HepG2 (cell line): ENCODE measurements around the gene MOV10L1. TPM values are rescaled to one million over a fixed set of nuclear protein-coding genes. Genes with fewer than 3 reads are reported as not detected.

Experiments
- AGO2 ChIP-seq: fragments of 200-400 bp; formaldehyde crosslinking; optimal IDR thresholded peaks from 2 replicates; pipeline ENCODE3; 2017; ENCODE audit warnings: mild to moderate bottlenecking, low read depth, low read length, moderate library complexity
- ATAD3A ChIP-seq: sonication (generic); formaldehyde crosslinking; IDR thresholded peaks from 2 replicates; pipeline ENCODE4 v1.4.0; 2020; ENCODE audit warnings: missing genetic modification reagents
- BCL6 ChIP-seq: IDR thresholded peaks from 2 replicates; pipeline ENCODE4 v1.6.1; 2016; ENCODE audit warnings: missing genetic modification reagents, missing compliant biosample characterization
- FOXA1 ChIP-seq, 2 experiments: fragments of 450-650 bp in 1 of 2; sonication (generic) in 1 of 2; formaldehyde crosslinking in 1 of 2; IDR thresholded peaks; 2 replicates each; pipeline versions ENCODE4 v1.4.0 to v1.6.1; 2016 to 2020; ENCODE audit warnings: missing genetic modification reagents in 1 of 2
- FOXA3 ChIP-seq: IDR thresholded peaks from 2 replicates; pipeline ENCODE4 v1.6.1; 2016; ENCODE audit warnings: missing genetic modification reagents, missing compliant biosample characterization
- FOXK1 ChIP-seq: sonication (generic); formaldehyde crosslinking; IDR thresholded peaks from 2 replicates; pipeline ENCODE4 v1.4.0; 2020; ENCODE audit warnings: low read depth, missing genetic modification reagents, borderline replicate concordance
- FOXK2 ChIP-seq: fragments of 450-650 bp; IDR thresholded peaks from 2 replicates; pipeline ENCODE4 v1.6.1; 2016
- HDAC6 ChIP-seq: fragments of 200-600 bp; sonication (generic); IDR thresholded peaks from 2 replicates; pipeline ENCODE4 v1.7.0; 2017; ENCODE audit warnings: mild to moderate bottlenecking, antibody characterized with exemption, low read length, low read depth
- HOXD1 ChIP-seq: sonication (generic); formaldehyde crosslinking; IDR thresholded peaks from 2 replicates; pipeline ENCODE4 v1.5.0; 2020; ENCODE audit warnings: missing genetic modification reagents
- KAT2B ChIP-seq: fragments of 150-350 bp; IDR thresholded peaks from 2 replicates; pipeline ENCODE4 v1.6.1; 2014; ENCODE audit warnings: low read depth, low read length, borderline replicate concordance
- LCORL ChIP-seq, 2 experiments: fragments of 450-650 bp in 1 of 2; sonication (generic) in 1 of 2; formaldehyde crosslinking in 1 of 2; IDR thresholded peaks; 2 replicates each; pipeline versions ENCODE4 v1.5.0 to v1.6.1; 2017 to 2020; ENCODE audit warnings: antibody characterized with exemption in 1 of 2, missing genetic modification reagents in 1 of 2
- MEIS2 ChIP-seq: sonication (generic); formaldehyde crosslinking; IDR thresholded peaks from 2 replicates; pipeline ENCODE4 v1.9.0; 2021; ENCODE audit warnings: mild to moderate bottlenecking, missing genetic modification reagents
- NR2F6 ChIP-seq, 2 experiments: IDR thresholded peaks; 2 replicates each; pipeline ENCODE4 v1.6.1; 2016; ENCODE audit warnings: antibody characterized with exemption in 1 of 2, mild to moderate bottlenecking in 1 of 2
- PHF5A ChIP-seq: IDR thresholded peaks from one replicate; pipeline ENCODE4 v1.6.1; 2018; ENCODE audit warnings: low read depth, missing genetic modification reagents; ENCODE audit not compliant: unreplicated experiment
- RXRB ChIP-seq: IDR thresholded peaks from 2 replicates; pipeline ENCODE4 v1.6.1; 2016; ENCODE audit warnings: borderline replicate concordance, missing genetic modification reagents, missing compliant biosample characterization
- SMAD9 ChIP-seq: sonication (generic); formaldehyde crosslinking; IDR thresholded peaks from 2 replicates; pipeline ENCODE4 v1.5.1; 2020; ENCODE audit warnings: mild to moderate bottlenecking, missing genetic modification reagents
- SMARCC2 ChIP-seq: fragments of 450-650 bp; IDR thresholded peaks from 2 replicates; pipeline ENCODE4 v1.6.1; 2017; ENCODE audit warnings: antibody characterized with exemption, mild to moderate bottlenecking
- XRCC5 ChIP-seq: fragments of 200-400 bp; formaldehyde crosslinking; optimal IDR thresholded peaks from 2 replicates; pipeline ENCODE3; 2017; ENCODE audit warnings: mild to moderate bottlenecking, low read length
- ZNF260 ChIP-seq: sonication (generic); formaldehyde crosslinking; IDR thresholded peaks from 2 replicates; pipeline ENCODE4 v1.4.0; 2020; ENCODE audit warnings: missing genetic modification reagents, low read depth, mild to moderate bottlenecking, borderline replicate concordance
- ZNF30 ChIP-seq: sonication (generic); formaldehyde crosslinking; IDR thresholded peaks from 2 replicates; pipeline ENCODE4 v1.5.0; 2020; ENCODE audit warnings: mild to moderate bottlenecking, missing genetic modification reagents
- ZNF496 ChIP-seq: sonication (generic); formaldehyde crosslinking; IDR thresholded peaks from 2 replicates; pipeline ENCODE4 v1.8.1; 2023; ENCODE audit warnings: mild to moderate bottlenecking, moderate library complexity, missing genetic modification reagents; ENCODE audit not compliant: insufficient replicate concordance
- ZNF703 ChIP-seq: sonication (generic); formaldehyde crosslinking; IDR thresholded peaks from 2 replicates; pipeline ENCODE4 v1.5.1; 2020; ENCODE audit warnings: missing genetic modification reagents, mild to moderate bottlenecking, moderate library complexity, borderline replicate concordance
- ZNF749 ChIP-seq: sonication (generic); formaldehyde crosslinking; IDR thresholded peaks from 2 replicates; pipeline ENCODE4 v1.8.0; 2022; ENCODE audit warnings: mild to moderate bottlenecking, missing genetic modification reagents, moderate library complexity, borderline replicate concordance
- ZNF790 ChIP-seq: sonication (generic); formaldehyde crosslinking; IDR thresholded peaks from 2 replicates; pipeline ENCODE4 v1.8.0; 2022; ENCODE audit warnings: missing genetic modification reagents, mild to moderate bottlenecking, borderline replicate concordance
- ZNF83 ChIP-seq: sonication (generic); formaldehyde crosslinking; IDR thresholded peaks from 2 replicates; pipeline ENCODE4 v1.4.0; 2020; ENCODE audit warnings: missing genetic modification reagents, mild to moderate bottlenecking, borderline replicate concordance
- polyA plus RNA-seq, 8 experiments: library from polyadenylated mRNA; depleted of rRNA in 3 of 8; stranded (reverse) in 7 of 8; unstranded in 1 of 8; fragments of >200 nt; fragmentation: Illumina TruSeq in 4 of 8; extraction: Trizol in 4 of 8; gene quantifications; 2 replicates each; pipeline versions ENCODE4 v1.2.1 to v1.2.3, GENCODE V29; 2011 to 2016; ENCODE audit warnings: low read depth in 4 of 8, missing spikeins in 1 of 8, mixed read lengths in 1 of 8; ENCODE audit not compliant: insufficient read depth in 1 of 8
- total RNA-seq, 5 experiments: library from RNA; depleted of rRNA; stranded (reverse); fragments of >200 nt; fragmentation: Illumina TruSeq; extraction: Trizol; gene quantifications; 2 replicates each; pipeline ENCODE4 v1.2.3, GENCODE V29; 2016; ENCODE audit warnings: low read depth in 1 of 5
- TF ChIP-seq, protein P1 (sequence below): sonication (generic); formaldehyde crosslinking; IDR thresholded peaks from 2 replicates; pipeline ENCODE4 v1.5.0; 2020; ENCODE audit warnings: mild to moderate bottlenecking, missing genetic modification reagents, borderline replicate concordance
- TF ChIP-seq, protein P2 (sequence below): sonication (generic); formaldehyde crosslinking; conservative IDR thresholded peaks from 2 replicates; pipeline ENCODE4 v1.8.0; 2022; ENCODE audit warnings: mild to moderate bottlenecking, moderate library complexity, missing genetic modification reagents

MOV10L1 gene
- total and polyA plus RNA-seq, 2 of the 13 experiments (the other 11 are each of a cell fraction or from before 2014, with no cell fraction given): 0.11 to 0.12 TPM

DNA sequence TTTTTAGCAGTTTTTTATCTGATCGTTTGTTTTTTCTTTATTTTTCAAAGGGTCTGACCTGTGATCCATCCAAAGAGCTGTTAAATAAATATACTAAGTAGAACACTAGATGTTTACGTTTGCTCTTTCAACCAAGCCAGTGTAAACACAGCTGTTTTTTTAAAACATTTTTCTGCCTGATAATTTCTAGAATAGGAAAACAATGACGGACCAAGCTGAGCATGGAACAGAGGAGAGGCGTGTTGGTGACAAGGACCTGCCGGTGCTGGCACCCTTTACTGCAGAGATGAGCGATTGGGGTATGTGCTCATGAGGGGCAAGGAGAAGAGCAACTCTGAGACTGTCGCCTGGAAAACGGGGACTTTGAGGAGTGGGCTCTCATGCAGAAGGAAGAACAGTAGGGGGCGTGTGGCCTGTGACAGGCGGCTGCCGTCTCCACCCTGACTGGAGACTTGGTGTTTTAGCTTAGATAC, 52.1 kb downstream of the MOV10L1 start (continued):
- TF ChIP-seq FOXA1 (IDR thresholded peaks at IDR 0.05): peak; percentile 70
- 0 out of 2 replicates have a peak, but pooled peaks have one; percentile 12 for TF ChIP-seq FOXA1 (CRISPR knock-in tag; IDR thresholded peaks at IDR 0.05)
- TF ChIP-seq ATAD3A (CRISPR knock-in tag): no peak
- peak; percentile 72 for TF ChIP-seq BCL6
- no peak for TF ChIP-seq ZNF749
- no peak for TF ChIP-seq ZNF83 (CRISPR knock-in tag)
- TF ChIP-seq, protein P1, sequence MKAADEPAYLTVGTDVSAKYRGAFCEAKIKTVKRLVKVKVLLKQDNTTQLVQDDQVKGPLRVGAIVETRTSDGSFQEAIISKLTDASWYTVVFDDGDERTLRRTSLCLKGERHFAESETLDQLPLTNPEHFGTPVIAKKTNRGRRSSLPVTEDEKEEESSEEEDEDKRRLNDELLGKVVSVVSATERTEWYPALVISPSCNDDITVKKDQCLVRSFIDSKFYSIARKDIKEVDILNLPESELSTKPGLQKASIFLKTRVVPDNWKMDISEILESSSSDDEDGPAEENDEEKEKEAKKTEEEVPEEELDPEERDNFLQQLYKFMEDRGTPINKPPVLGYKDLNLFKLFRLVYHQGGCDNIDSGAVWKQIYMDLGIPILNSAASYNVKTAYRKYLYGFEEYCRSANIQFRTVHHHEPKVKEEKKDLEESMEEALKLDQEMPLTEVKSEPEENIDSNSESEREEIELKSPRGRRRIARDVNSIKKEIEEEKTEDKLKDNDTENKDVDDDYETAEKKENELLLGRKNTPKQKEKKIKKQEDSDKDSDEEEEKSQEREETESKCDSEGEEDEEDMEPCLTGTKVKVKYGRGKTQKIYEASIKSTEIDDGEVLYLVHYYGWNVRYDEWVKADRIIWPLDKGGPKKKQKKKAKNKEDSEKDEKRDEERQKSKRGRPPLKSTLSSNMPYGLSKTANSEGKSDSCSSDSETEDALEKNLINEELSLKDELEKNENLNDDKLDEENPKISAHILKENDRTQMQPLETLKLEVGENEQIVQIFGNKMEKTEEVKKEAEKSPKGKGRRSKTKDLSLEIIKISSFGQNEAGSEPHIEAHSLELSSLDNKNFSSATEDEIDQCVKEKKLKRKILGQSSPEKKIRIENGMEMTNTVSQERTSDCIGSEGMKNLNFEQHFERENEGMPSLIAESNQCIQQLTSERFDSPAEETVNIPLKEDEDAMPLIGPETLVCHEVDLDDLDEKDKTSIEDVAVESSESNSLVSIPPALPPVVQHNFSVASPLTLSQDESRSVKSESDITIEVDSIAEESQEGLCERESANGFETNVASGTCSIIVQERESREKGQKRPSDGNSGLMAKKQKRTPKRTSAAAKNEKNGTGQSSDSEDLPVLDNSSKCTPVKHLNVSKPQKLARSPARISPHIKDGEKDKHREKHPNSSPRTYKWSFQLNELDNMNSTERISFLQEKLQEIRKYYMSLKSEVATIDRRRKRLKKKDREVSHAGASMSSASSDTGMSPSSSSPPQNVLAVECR (CRISPR knock-in tag): no peak
- no peak for TF ChIP-seq FOXK2
- no peak for TF ChIP-seq PHF5A (CRISPR knock-in tag)
- TF ChIP-seq SMARCC2: no peak
- no peak for TF ChIP-seq HOXD1 (CRISPR knock-in tag)
- TF ChIP-seq LCORL (IDR thresholded peaks at IDR 0.05): no peak
- 0 out of 2 replicates have a peak, but pooled peaks have one; percentile 19 for TF ChIP-seq LCORL (CRISPR knock-in tag; IDR thresholded peaks at IDR 0.05)
- no peak for TF ChIP-seq XRCC5
- TF ChIP-seq RXRB (CRISPR knock-in tag): peak; percentile 14; the same call in 1 of the 2 replicates
- TF ChIP-seq AGO2: no peak
- TF ChIP-seq FOXA3: peak; percentile 92
- no peak for TF ChIP-seq MEIS2
- no peak for TF ChIP-seq ZNF703 (CRISPR knock-in tag)
- TF ChIP-seq ZNF30 (CRISPR knock-in tag): no peak
- TF ChIP-seq ZNF790: no peak
- no peak for TF ChIP-seq ZNF496 (CRISPR knock-in tag)
- TF ChIP-seq KAT2B: no peak
- TF ChIP-seq NR2F6 (IDR thresholded peaks at IDR 0.05): peak; percentile 49
- no peak for TF ChIP-seq NR2F6 (CRISPR knock-in tag; IDR thresholded peaks at IDR 0.05)
- TF ChIP-seq HDAC6: no peak
- TF ChIP-seq SMAD9 (CRISPR knock-in tag): no peak
- TF ChIP-seq ZNF260 (CRISPR knock-in tag): no peak
- TF ChIP-seq FOXK1 (CRISPR knock-in tag): peak; percentile 38; the same call in 1 of the 2 replicates
- TF ChIP-seq, protein P2, sequence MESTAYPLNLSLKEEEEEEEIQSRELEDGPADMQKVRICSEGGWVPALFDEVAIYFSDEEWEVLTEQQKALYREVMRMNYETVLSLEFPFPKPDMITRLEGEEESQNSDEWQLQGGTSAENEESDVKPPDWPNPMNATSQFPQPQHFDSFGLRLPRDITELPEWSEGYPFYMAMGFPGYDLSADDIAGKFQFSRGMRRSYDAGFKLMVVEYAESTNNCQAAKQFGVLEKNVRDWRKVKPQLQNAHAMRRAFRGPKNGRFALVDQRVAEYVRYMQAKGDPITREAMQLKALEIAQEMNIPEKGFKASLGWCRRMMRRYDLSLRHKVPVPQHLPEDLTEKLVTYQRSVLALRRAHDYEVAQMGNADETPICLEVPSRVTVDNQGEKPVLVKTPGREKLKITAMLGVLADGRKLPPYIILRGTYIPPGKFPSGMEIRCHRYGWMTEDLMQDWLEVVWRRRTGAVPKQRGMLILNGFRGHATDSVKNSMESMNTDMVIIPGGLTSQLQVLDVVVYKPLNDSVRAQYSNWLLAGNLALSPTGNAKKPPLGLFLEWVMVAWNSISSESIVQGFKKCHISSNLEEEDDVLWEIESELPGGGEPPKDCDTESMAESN: no peak
